K562 (cell line): ENCODE data around the gene TAPBPL. TPM values are rescaled to one million over a fixed set of nuclear protein-coding genes. Genes with fewer than 3 reads are reported as not detected.

Experiments used
- CTCFL ChIP-seq: IDR thresholded peaks from 2 replicates; pipeline ENCODE4 v1.6.1; 2011; ENCODE audit warnings: borderline replicate concordance, low read depth, mild to moderate bottlenecking, moderate library complexity, low read length; ENCODE audit not compliant: insufficient read depth, poor library complexity, severe bottlenecking
- HEY1 ChIP-seq: fragments of 250-450 bp; sonication (Bioruptor Pico); IDR thresholded peaks from 2 replicates; pipeline ENCODE4 v1.5.0; 2020; ENCODE audit warnings: mild to moderate bottlenecking, moderate library complexity, borderline replicate concordance
- MGA ChIP-seq: fragments of 450-650 bp; IDR thresholded peaks from 2 replicates; pipeline ENCODE4 v1.6.1; 2016; ENCODE audit warnings: mild to moderate bottlenecking, moderate library complexity
- PHTF2 ChIP-seq: fragments of 250-450 bp; sonication (Bioruptor Pico); IDR thresholded peaks from 2 replicates; pipeline ENCODE4 v1.5.0; 2021; ENCODE audit warnings: mild to moderate bottlenecking
- RNF2 ChIP-seq: sonication (generic); IDR thresholded peaks from 2 replicates; pipeline ENCODE4 v1.6.1; 2016
- ZBTB12 ChIP-seq: fragments of 250-450 bp; sonication (Bioruptor Pico); IDR thresholded peaks from 2 replicates; pipeline ENCODE4 v1.4.0; 2020
- polyA plus RNA-seq, 8 experiments: library from polyadenylated mRNA; depleted of rRNA in 4 of 8; stranded (reverse) in 5 of 8; unstranded in 3 of 8; fragments of >200 nt; fragmentation: Nextera tagmentation in 2 of 8; fragmentation: Illumina TruSeq in 1 of 8; extraction: Ambion mirVana in 2 of 8; extraction: Trizol in 1 of 8; gene quantifications; 2 replicates each; pipeline versions ENCODE4 v1.2.1 to v1.2.3, GENCODE V29; 2011 to 2014; ENCODE audit warnings: inconsistent platforms in 1 of 8, missing spikeins in 1 of 8
- total RNA-seq, 7 experiments: library from RNA; depleted of rRNA in 6 of 7; stranded (reverse); fragments of >200 nt in 6 of 7; fragmentation: Illumina TruSeq in 2 of 7; extraction: Trizol in 2 of 7; gene quantifications; 2 replicates each; pipeline versions ENCODE4 v1.2.1 to v1.2.3, GENCODE V29; 2011 to 2021; ENCODE audit warnings: low replicate concordance in 1 of 7
- TF ChIP-seq, protein P1 (sequence below): fragments of 450-650 bp; formaldehyde crosslinking; IDR thresholded peaks from 2 replicates; pipeline ENCODE4 v1.4.0; 2020; ENCODE audit warnings: mild to moderate bottlenecking, moderate library complexity
- TF ChIP-seq, protein P2 (sequence below), 2 experiments: fragments of 250-450 bp in 1 of 2; fragments of 450-650 bp in 1 of 2; sonication (Bioruptor Pico) in 1 of 2; IDR thresholded peaks; 2 replicates each; pipeline versions ENCODE4 v1.6.1 to v1.8.0; 2016 to 2021; ENCODE audit warnings: mild to moderate bottlenecking in 2 of 2, moderate library complexity in 2 of 2, missing compliant biosample characterization in 1 of 2, missing genetic modification characterization in 1 of 2

TAPBPL gene
- total and polyA plus RNA-seq, 9 of the 15 experiments (the other 6 are each of a cell fraction or from before 2014, with no cell fraction given), result 0.29 to 1.6 (median 0.45) TPM

- TF ChIP-seq, protein P1, sequence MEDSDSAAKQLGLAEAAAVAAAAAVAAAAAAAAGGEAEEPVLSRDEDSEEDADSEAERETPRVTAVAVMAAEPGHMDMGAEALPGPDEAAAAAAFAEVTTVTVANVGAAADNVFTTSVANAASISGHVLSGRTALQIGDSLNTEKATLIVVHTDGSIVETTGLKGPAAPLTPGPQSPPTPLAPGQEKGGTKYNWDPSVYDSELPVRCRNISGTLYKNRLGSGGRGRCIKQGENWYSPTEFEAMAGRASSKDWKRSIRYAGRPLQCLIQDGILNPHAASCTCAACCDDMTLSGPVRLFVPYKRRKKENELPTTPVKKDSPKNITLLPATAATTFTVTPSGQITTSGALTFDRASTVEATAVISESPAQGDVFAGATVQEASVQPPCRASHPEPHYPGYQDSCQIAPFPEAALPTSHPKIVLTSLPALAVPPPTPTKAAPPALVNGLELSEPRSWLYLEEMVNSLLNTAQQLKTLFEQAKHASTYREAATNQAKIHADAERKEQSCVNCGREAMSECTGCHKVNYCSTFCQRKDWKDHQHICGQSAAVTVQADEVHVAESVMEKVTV (CRISPR knock-in tag), result no peak
- TF ChIP-seq ZBTB12 (CRISPR knock-in tag), result no peak
- TF ChIP-seq HEY1 (CRISPR knock-in tag), result no peak
- TF ChIP-seq, protein P2, sequence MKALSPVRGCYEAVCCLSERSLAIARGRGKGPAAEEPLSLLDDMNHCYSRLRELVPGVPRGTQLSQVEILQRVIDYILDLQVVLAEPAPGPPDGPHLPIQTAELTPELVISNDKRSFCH (CRISPR knock-in tag; IDR thresholded peaks at IDR 0.05), result no peak
- TF ChIP-seq, protein P2 (tag; IDR thresholded peaks at IDR 0.05), result no peak
- no peak for TF ChIP-seq CTCFL
- TF ChIP-seq PHTF2 (CRISPR knock-in tag), result no peak
- peak; percentile 67 for TF ChIP-seq MGA
- TF ChIP-seq RNF2, result no peak
Observed at GRCh38 chr12:6493497-6494257, 41.8 kb downstream of the TAPBPL start, which contains the start of gene NCAPD2 (continued).
